GM23338 (cell line): ENCODE results near the gene PIGV. TPM values are rescaled to one million over a fixed set of nuclear protein-coding genes. Genes with fewer than 3 reads are reported as not detected.

Source experiments
- ATAC-seq: fragments of 200-7000 bp; cut with Tn5 transposase; 3 replicates; pipeline ENCODE4 v1.9.1; 2020
- DNase-seq: peaks from one replicate; pipeline ENCODE4 v3.0.0-alpha.2; 2015; ENCODE audit warnings: low spot score
- H2AFZ ChIP-seq: fragments of 200-600 bp; sonication (generic); 2 replicates; pipeline ENCODE4 v1.8.0; 2016; ENCODE audit warnings: antibody characterized with exemption, mild to moderate bottlenecking, moderate library complexity
- H3F3A ChIP-seq: fragments of 200-600 bp; sonication (generic); replicated peaks from 2 replicates; pipeline ENCODE4 v1.8.0; 2017; ENCODE audit warnings: antibody characterized with exemption, mixed run types, low read depth
- H3K27ac ChIP-seq: fragments of 200-600 bp; sonication (generic); 2 replicates; pipeline ENCODE4 v1.6.1; 2016; ENCODE audit warnings: low read depth
- H3K27me3 ChIP-seq: fragments of 200-600 bp; sonication (generic); 2 replicates; pipeline ENCODE4 v1.8.0; 2016; ENCODE audit warnings: mild to moderate bottlenecking, mixed run types, moderate library complexity; ENCODE audit not compliant: insufficient read depth
- H3K36me3 ChIP-seq: fragments of 200-600 bp; sonication (generic); 2 replicates; pipeline ENCODE4 v1.8.0; 2016; ENCODE audit warnings: mild to moderate bottlenecking; ENCODE audit not compliant: insufficient read depth
- H3K4me1 ChIP-seq: fragments of 200-600 bp; sonication (generic); 2 replicates; pipeline ENCODE4 v1.8.0; 2016; ENCODE audit warnings: mild to moderate bottlenecking, moderate library complexity; ENCODE audit not compliant: insufficient read depth
- H3K4me2 ChIP-seq: fragments of 200-600 bp; sonication (generic); 2 replicates; pipeline ENCODE4 v1.7.1; 2017; ENCODE audit warnings: mixed run types
- H3K4me3 ChIP-seq: fragments of 200-600 bp; sonication (generic); 2 replicates; pipeline ENCODE4 v1.6.1; 2016; ENCODE audit warnings: mixed run types
- H3K79me2 ChIP-seq: fragments of 200-600 bp; sonication (generic); replicated peaks from 2 replicates; pipeline ENCODE4 v1.8.0; 2017; ENCODE audit warnings: mild to moderate bottlenecking; ENCODE audit not compliant: insufficient read depth
- H3K9me2 ChIP-seq: fragments of 200-600 bp; sonication (generic); 2 replicates; pipeline ENCODE4 v1.8.0; 2017; ENCODE audit not compliant: insufficient read depth
- H4K20me1 ChIP-seq: fragments of 200-600 bp; sonication (generic); replicated peaks from 2 replicates; pipeline ENCODE4 v1.8.0; 2017; ENCODE audit warnings: mild to moderate bottlenecking; ENCODE audit not compliant: insufficient read depth
- H3K27ac Mint-ChIP-seq: 2 replicates; pipeline ENCODE4 v1.8.0; 2020; ENCODE audit warnings: inconsistent platforms, mild to moderate bottlenecking, moderate library complexity, mixed read lengths
- H3K27me3 Mint-ChIP-seq: 3 replicates; pipeline ENCODE4 v1.8.0; 2022; ENCODE audit warnings: low read depth, mild to moderate bottlenecking, moderate library complexity, mixed read lengths, inconsistent platforms; ENCODE audit not compliant: insufficient read depth, poor library complexity
- H3K36me3 Mint-ChIP-seq: 3 replicates; pipeline ENCODE4 v1.8.0; 2021; ENCODE audit warnings: low read depth, mild to moderate bottlenecking, inconsistent platforms, moderate library complexity, mixed read lengths
- H3K4me1 Mint-ChIP-seq: 3 replicates; pipeline ENCODE4 v1.8.0; 2020; ENCODE audit warnings: mild to moderate bottlenecking, inconsistent platforms, mixed read lengths
- H3K4me3 Mint-ChIP-seq: 3 replicates; pipeline ENCODE4 v1.8.0; 2021; ENCODE audit warnings: moderate library complexity, mild to moderate bottlenecking, inconsistent platforms, mixed read lengths
- H3K9me3 Mint-ChIP-seq: 3 replicates; pipeline ENCODE4 v1.8.0; 2020; ENCODE audit warnings: moderate library complexity, mild to moderate bottlenecking, inconsistent platforms, mixed read lengths
- ETS1 ChIP-seq: IDR thresholded peaks from 2 replicates; pipeline ENCODE4 v1.6.1; 2016; ENCODE audit warnings: antibody characterized with exemption
- EZH2 ChIP-seq: fragments of 200-600 bp; sonication (generic); IDR thresholded peaks from one replicate; pipeline ENCODE4 v1.8.0; 2017; ENCODE audit warnings: antibody characterized with exemption, mild to moderate bottlenecking, low read depth; ENCODE audit not compliant: unreplicated experiment
- JUNB ChIP-seq: IDR thresholded peaks from one replicate; pipeline ENCODE4 v1.6.1; 2016; ENCODE audit warnings: antibody characterized with exemption; ENCODE audit not compliant: unreplicated experiment
- POLR2AphosphoS5 ChIP-seq: IDR thresholded peaks from 2 replicates; pipeline ENCODE4 v1.6.1; 2016; ENCODE audit warnings: antibody characterized with exemption, low read depth
- REST ChIP-seq: IDR thresholded peaks from one replicate; pipeline ENCODE4 v1.6.1; 2018; ENCODE audit warnings: antibody characterized with exemption; ENCODE audit not compliant: unreplicated experiment
- ZNF114 ChIP-seq: fragments of 250-450 bp; sonication (Bioruptor Pico); IDR thresholded peaks from 2 replicates; pipeline ENCODE4 v1.5.0; 2020; ENCODE audit warnings: mild to moderate bottlenecking, moderate library complexity
- ZNF462 ChIP-seq: fragments of 250-450 bp; sonication (Bioruptor Pico); IDR thresholded peaks from 2 replicates; pipeline ENCODE4 v1.5.0; 2020; ENCODE audit warnings: mild to moderate bottlenecking, moderate library complexity
- polyA plus RNA-seq: library from polyadenylated mRNA; unstranded; fragments of >200 nt; fragmentation: Nextera tagmentation; extraction: Ambion mirVana; gene quantifications from 2 replicates; pipeline ENCODE4 v1.2.1, GENCODE V29; 2016
- total RNA-seq: library from RNA; depleted of rRNA; stranded (reverse); fragments of >200 nt; shearing (Covaris generic); gene quantifications from 2 replicates; pipeline ENCODE4 v1.2.3, GENCODE V29; 2014
- TF ChIP-seq, protein P1 (sequence below), 2 experiments: fragments of 200-600 bp in 1 of 2; sonication (generic) in 1 of 2; conservative IDR thresholded peaks; 2 replicates each; pipeline versions ENCODE4 v1.5.1 to v1.6.1; 2016 to 2017; ENCODE audit warnings: antibody characterized with exemption in 2 of 2, low read depth in 2 of 2, mild to moderate bottlenecking in 2 of 2, moderate library complexity in 1 of 2

The PIGV gene
- total and polyA plus RNA-seq, 2 experiments from 2014 or later: 4.5 to 12.6 TPM

DNA sequence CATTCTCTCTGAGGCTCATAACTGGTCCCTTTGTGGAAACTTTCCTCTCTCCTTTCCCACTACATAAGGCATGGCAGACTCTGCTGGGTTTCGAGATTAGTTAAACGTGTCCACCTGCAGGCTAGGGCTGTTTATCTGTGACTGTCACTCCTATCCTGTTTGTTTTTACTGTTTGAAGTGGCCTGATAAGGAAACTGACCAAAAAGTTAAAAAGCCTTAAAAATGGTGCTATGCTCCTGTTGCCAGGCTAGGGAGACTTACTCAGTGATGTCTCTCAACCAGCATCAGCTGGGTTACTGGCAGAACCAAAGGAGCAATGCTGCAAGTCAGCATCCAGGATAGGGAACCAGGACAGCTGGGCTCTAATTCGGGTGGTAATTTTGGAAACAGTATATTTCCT is 3.9 kb downstream of the PIGV start (continued):
- TF ChIP-seq REST: no peak
- no peak for TF ChIP-seq EZH2
- TF ChIP-seq, protein P1, sequence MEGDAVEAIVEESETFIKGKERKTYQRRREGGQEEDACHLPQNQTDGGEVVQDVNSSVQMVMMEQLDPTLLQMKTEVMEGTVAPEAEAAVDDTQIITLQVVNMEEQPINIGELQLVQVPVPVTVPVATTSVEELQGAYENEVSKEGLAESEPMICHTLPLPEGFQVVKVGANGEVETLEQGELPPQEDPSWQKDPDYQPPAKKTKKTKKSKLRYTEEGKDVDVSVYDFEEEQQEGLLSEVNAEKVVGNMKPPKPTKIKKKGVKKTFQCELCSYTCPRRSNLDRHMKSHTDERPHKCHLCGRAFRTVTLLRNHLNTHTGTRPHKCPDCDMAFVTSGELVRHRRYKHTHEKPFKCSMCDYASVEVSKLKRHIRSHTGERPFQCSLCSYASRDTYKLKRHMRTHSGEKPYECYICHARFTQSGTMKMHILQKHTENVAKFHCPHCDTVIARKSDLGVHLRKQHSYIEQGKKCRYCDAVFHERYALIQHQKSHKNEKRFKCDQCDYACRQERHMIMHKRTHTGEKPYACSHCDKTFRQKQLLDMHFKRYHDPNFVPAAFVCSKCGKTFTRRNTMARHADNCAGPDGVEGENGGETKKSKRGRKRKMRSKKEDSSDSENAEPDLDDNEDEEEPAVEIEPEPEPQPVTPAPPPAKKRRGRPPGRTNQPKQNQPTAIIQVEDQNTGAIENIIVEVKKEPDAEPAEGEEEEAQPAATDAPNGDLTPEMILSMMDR (conservative IDR thresholded peaks at IDR 0.05; ENCODE audit: low read depth in 2 of 2): no peak
- no peak for TF ChIP-seq ETS1

DNA sequence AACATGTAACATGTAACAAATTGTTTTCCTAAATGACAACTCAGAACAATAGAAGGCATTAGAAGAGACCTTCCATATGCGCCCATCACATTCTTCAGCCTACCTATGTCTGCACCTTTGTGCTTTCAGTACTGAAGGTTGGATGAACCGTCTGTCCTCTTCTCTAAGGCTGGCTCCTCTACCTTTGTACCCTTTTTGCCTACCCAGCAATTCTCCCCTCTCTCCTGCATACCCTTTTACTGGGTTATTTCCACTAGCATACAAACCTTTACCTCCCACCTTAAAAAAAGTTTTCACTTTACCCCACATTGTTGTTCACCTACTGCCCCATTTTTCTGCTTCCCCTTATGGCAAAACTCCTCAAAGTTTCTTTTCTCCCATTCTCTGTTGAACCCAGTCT is 5.2 kb downstream of the PIGV start:
- H3K9me3 Mint-ChIP-seq: no peaks in the 10 kb centered on the region
- Histone ChIP-seq H3K4me1 (peaks cover 7% of the 10 kb centered on the region; the same call in 1 of the 2 replicates), H3K4me3 (no peak overlapping the region), H3K79me2 (no peaks in the 10 kb centered on the region), H3F3A (peaks cover 11% of the 10 kb centered on the region; the same call in 1 of the 2 replicates), H3K4me2 (no peak overlapping the region), H3K36me3 (no peaks in the 10 kb centered on the region), H3K27ac (no peak overlapping the region), H3K9me2 (no peaks in the 10 kb centered on the region), H3K27me3 (no peaks in the 10 kb centered on the region), H4K20me1 (peaks cover 4% of the 10 kb centered on the region), H2AFZ (no peak overlapping the region)
- H3K27ac Mint-ChIP-seq: no peak overlapping the region
- H3K4me3 Mint-ChIP-seq: no peak overlapping the region
- no peak for DNase-seq
- TF ChIP-seq JUNB (no peak), POLR2AphosphoS5 (no peak), ZNF462 (CRISPR knock-in tag) (no peak), ETS1 (no peak), ZNF114 (CRISPR knock-in tag) (no peak)
- TF ChIP-seq, protein P1 (conservative IDR thresholded peaks at IDR 0.05; ENCODE audit: low read depth in 2 of 2): no peak
- peaks cover 17% of the 10 kb centered on the region for H3K36me3 Mint-ChIP-seq
- H3K4me1 Mint-ChIP-seq: peaks cover 6% of the 10 kb centered on the region
- ATAC-seq: no peak
- H3K27me3 Mint-ChIP-seq: no peaks in the 10 kb centered on the region
